SK-N-SH treated with all-trans-retinoic acid at 6 μM for 48 hours (cell line): ENCODE measurements around the gene CATSPERZ.

Experiments
- ATAC-seq: fragments of 200-7000 bp; cut with Tn5 transposase; 3 replicates; pipeline ENCODE4 v1.9.1; 2020; ENCODE audit warnings: mild to moderate bottlenecking, moderate library complexity
- ARNTL ChIP-seq: fragments of 450-650 bp; formaldehyde crosslinking; IDR thresholded peaks from 2 replicates; pipeline ENCODE4 v1.5.0; 2020; ENCODE audit warnings: low read depth, mild to moderate bottlenecking, moderate library complexity, borderline replicate concordance
- BACH2 ChIP-seq: fragments of 250-450 bp; sonication (Bioruptor Pico); IDR thresholded peaks from 2 replicates; pipeline ENCODE4 v1.9.0; 2021; ENCODE audit warnings: mild to moderate bottlenecking, borderline replicate concordance
- ESRRG ChIP-seq: fragments of 250-450 bp; sonication (Bioruptor Pico); IDR thresholded peaks from 2 replicates; pipeline ENCODE4 v1.6.1; 2021; ENCODE audit warnings: mild to moderate bottlenecking
- GLIS3 ChIP-seq: fragments of 250-450 bp; sonication (Bioruptor Pico); IDR thresholded peaks from 2 replicates; pipeline ENCODE4 v1.5.0; 2020; ENCODE audit warnings: mild to moderate bottlenecking, moderate library complexity
- ISL1 ChIP-seq: fragments of 250-450 bp; sonication (Bioruptor Pico); IDR thresholded peaks from 2 replicates; pipeline ENCODE4 v2.1.2; 2022; ENCODE audit warnings: mild to moderate bottlenecking, moderate library complexity
- OSR1 ChIP-seq: fragments of 250-450 bp; sonication (Bioruptor Pico); IDR thresholded peaks from 2 replicates; pipeline ENCODE4 v1.8.0; 2022; ENCODE audit warnings: moderate library complexity, mild to moderate bottlenecking, inconsistent platforms
- PPARA ChIP-seq: fragments of 250-450 bp; sonication (Bioruptor Pico); IDR thresholded peaks from 2 replicates; pipeline ENCODE4 v1.5.0; 2020; ENCODE audit warnings: mild to moderate bottlenecking, borderline replicate concordance
- RARB ChIP-seq: fragments of 250-450 bp; sonication (Bioruptor Pico); IDR thresholded peaks from 2 replicates; pipeline ENCODE4 v1.8.0; 2021; ENCODE audit warnings: mild to moderate bottlenecking, moderate library complexity
- SNAI2 ChIP-seq: fragments of 250-450 bp; sonication (Bioruptor Pico); IDR thresholded peaks from 2 replicates; pipeline ENCODE4 v1.5.0; 2020; ENCODE audit warnings: mild to moderate bottlenecking, moderate library complexity
- TCF4 ChIP-seq: fragments of 250-450 bp; sonication (Bioruptor Pico); IDR thresholded peaks from 2 replicates; pipeline ENCODE4 v1.8.0; 2021; ENCODE audit warnings: mild to moderate bottlenecking, moderate library complexity, borderline replicate concordance
- TOX ChIP-seq: fragments of 250-450 bp; sonication (Bioruptor Pico); IDR thresholded peaks from 2 replicates; pipeline ENCODE4 v1.8.0; 2021; ENCODE audit warnings: mild to moderate bottlenecking, moderate library complexity, borderline replicate concordance
- ZC3H10 ChIP-seq: fragments of 250-450 bp; sonication (Bioruptor Pico); IDR thresholded peaks from 2 replicates; pipeline ENCODE4 v1.5.1; 2021; ENCODE audit warnings: mild to moderate bottlenecking, moderate library complexity
- ZFP3 ChIP-seq: fragments of 250-450 bp; sonication (Bioruptor Pico); IDR thresholded peaks from 2 replicates; pipeline ENCODE4 v1.5.0; 2020; ENCODE audit warnings: mild to moderate bottlenecking, moderate library complexity
- ZFP30 ChIP-seq: fragments of 450-650 bp; formaldehyde crosslinking; IDR thresholded peaks from 2 replicates; pipeline ENCODE4 v1.5.0; 2022; ENCODE audit warnings: mild to moderate bottlenecking, moderate library complexity
- ZNF565 ChIP-seq: fragments of 450-650 bp; formaldehyde crosslinking; conservative IDR thresholded peaks from 2 replicates; pipeline ENCODE4 v1.5.0; 2020; ENCODE audit warnings: low read depth, mild to moderate bottlenecking, moderate library complexity
- ZNF70 ChIP-seq: fragments of 450-650 bp; formaldehyde crosslinking; IDR thresholded peaks from 2 replicates; pipeline ENCODE4 v1.5.0; 2020; ENCODE audit warnings: mild to moderate bottlenecking, moderate library complexity
- ZNF8 ChIP-seq: fragments of 450-650 bp; formaldehyde crosslinking; IDR thresholded peaks from 2 replicates; pipeline ENCODE4 v1.5.0; 2020; ENCODE audit warnings: mild to moderate bottlenecking, moderate library complexity
- TF ChIP-seq, protein P1 (sequence below): fragments of 250-450 bp; sonication (Bioruptor Pico); IDR thresholded peaks from 2 replicates; pipeline ENCODE4 v1.8.0; 2020; ENCODE audit warnings: mild to moderate bottlenecking, moderate library complexity, borderline replicate concordance
- TF ChIP-seq, protein P2 (sequence below): fragments of 250-450 bp; sonication (Bioruptor Pico); IDR thresholded peaks from 2 replicates; pipeline ENCODE4 v1.5.1; 2021; ENCODE audit warnings: mild to moderate bottlenecking, moderate library complexity
- TF ChIP-seq, protein P3 (sequence below): fragments of 250-450 bp; sonication (Bioruptor Pico); IDR thresholded peaks from 2 replicates; pipeline ENCODE4 v1.5.1; 2020; ENCODE audit warnings: low read depth, mild to moderate bottlenecking, moderate library complexity
- TF ChIP-seq, protein P4 (sequence below): fragments of 250-450 bp; sonication (Bioruptor Pico); IDR thresholded peaks from 2 replicates; pipeline ENCODE4 v1.8.0; 2021; ENCODE audit warnings: low read depth, mild to moderate bottlenecking, moderate library complexity, borderline replicate concordance
- TF ChIP-seq, protein P5 (sequence below): fragments of 250-450 bp; sonication (Bioruptor Pico); IDR thresholded peaks from 2 replicates; pipeline ENCODE4 v1.5.0; 2020; ENCODE audit warnings: mild to moderate bottlenecking, moderate library complexity

The CATSPERZ gene

DNA sequence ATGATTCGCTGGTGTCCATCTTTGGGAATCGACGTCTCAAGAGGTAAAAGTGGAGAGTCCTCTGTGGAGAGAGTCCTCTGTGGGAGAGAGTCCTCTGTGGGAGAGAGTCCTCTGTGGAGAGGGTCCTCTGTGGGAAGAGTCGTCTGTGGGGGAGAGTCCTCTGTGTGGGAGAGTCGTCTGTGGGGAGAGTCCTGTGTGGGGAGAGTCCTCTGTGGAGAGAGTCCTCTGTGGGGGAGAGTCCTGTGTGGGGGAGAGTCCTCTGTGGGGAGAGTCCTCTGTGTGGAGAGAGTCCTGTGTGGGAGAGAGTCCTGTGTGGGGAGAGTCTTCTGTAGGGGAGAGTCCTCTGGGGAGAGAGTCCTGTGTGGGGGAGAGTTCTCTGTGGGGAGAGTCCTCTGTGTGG lies 20.9 kb downstream of the CATSPERZ start:
- no peak for ATAC-seq

DNA sequence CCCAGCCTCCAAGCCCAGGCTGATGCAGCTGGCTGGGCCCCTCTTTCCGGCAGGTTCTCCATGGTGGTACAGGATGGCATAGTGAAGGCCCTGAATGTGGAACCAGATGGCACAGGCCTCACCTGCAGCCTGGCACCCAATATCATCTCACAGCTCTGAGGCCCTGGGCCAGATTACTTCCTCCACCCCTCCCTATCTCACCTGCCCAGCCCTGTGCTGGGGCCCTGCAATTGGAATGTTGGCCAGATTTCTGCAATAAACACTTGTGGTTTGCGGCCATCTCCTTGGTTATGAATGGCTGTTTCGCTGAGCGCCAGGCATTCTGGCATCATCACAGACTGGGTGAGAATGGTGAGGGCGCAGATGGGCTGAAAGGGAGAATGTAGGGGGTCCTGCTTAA lies 21.4 kb downstream of the CATSPERZ start:
- no peak for ATAC-seq
- TF ChIP-seq OSR1 (CRISPR knock-in tag) (no peak), RARB (CRISPR knock-in tag) (no peak), BACH2 (CRISPR knock-in tag) (no peak), GLIS3 (no peak), ZNF565 (CRISPR knock-in tag) (no peak), TOX (CRISPR knock-in tag) (no peak), ISL1 (CRISPR knock-in tag) (no peak), ZFP30 (CRISPR knock-in tag) (no peak), ZFP3 (no peak), ZNF70 (CRISPR knock-in tag) (no peak), ARNTL (CRISPR knock-in tag) (no peak)
- TF ChIP-seq, protein P1, sequence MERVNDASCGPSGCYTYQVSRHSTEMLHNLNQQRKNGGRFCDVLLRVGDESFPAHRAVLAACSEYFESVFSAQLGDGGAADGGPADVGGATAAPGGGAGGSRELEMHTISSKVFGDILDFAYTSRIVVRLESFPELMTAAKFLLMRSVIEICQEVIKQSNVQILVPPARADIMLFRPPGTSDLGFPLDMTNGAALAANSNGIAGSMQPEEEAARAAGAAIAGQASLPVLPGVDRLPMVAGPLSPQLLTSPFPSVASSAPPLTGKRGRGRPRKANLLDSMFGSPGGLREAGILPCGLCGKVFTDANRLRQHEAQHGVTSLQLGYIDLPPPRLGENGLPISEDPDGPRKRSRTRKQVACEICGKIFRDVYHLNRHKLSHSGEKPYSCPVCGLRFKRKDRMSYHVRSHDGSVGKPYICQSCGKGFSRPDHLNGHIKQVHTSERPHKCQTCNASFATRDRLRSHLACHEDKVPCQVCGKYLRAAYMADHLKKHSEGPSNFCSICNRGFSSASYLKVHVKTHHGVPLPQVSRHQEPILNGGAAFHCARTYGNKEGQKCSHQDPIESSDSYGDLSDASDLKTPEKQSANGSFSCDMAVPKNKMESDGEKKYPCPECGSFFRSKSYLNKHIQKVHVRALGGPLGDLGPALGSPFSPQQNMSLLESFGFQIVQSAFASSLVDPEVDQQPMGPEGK (CRISPR knock-in tag), result no peak
- TF ChIP-seq, protein P2, sequence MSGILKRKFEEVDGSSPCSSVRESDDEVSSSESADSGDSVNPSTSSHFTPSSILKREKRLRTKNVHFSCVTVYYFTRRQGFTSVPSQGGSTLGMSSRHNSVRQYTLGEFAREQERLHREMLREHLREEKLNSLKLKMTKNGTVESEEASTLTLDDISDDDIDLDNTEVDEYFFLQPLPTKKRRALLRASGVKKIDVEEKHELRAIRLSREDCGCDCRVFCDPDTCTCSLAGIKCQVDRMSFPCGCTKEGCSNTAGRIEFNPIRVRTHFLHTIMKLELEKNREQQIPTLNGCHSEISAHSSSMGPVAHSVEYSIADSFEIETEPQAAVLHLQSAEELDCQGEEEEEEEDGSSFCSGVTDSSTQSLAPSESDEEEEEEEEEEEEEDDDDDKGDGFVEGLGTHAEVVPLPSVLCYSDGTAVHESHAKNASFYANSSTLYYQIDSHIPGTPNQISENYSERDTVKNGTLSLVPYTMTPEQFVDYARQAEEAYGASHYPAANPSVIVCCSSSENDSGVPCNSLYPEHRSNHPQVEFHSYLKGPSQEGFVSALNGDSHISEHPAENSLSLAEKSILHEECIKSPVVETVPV (CRISPR knock-in tag), result no peak
- TF ChIP-seq, protein P3, sequence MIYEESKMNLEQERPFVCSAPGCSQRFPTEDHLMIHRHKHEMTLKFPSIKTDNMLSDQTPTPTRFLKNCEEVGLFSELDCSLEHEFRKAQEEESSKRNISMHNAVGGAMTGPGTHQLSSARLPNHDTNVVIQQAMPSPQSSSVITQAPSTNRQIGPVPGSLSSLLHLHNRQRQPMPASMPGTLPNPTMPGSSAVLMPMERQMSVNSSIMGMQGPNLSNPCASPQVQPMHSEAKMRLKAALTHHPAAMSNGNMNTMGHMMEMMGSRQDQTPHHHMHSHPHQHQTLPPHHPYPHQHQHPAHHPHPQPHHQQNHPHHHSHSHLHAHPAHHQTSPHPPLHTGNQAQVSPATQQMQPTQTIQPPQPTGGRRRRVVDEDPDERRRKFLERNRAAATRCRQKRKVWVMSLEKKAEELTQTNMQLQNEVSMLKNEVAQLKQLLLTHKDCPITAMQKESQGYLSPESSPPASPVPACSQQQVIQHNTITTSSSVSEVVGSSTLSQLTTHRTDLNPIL (CRISPR knock-in tag), result no peak

More for the DNA sequence above, 20.9 kb downstream of the CATSPERZ start:
- no peak for TF ChIP-seq ZNF565 (CRISPR knock-in tag)
- no peak for TF ChIP-seq OSR1 (CRISPR knock-in tag)
- TF ChIP-seq ZNF8 (CRISPR knock-in tag), result no peak
- no peak for TF ChIP-seq ISL1 (CRISPR knock-in tag)
- TF ChIP-seq, protein P4, sequence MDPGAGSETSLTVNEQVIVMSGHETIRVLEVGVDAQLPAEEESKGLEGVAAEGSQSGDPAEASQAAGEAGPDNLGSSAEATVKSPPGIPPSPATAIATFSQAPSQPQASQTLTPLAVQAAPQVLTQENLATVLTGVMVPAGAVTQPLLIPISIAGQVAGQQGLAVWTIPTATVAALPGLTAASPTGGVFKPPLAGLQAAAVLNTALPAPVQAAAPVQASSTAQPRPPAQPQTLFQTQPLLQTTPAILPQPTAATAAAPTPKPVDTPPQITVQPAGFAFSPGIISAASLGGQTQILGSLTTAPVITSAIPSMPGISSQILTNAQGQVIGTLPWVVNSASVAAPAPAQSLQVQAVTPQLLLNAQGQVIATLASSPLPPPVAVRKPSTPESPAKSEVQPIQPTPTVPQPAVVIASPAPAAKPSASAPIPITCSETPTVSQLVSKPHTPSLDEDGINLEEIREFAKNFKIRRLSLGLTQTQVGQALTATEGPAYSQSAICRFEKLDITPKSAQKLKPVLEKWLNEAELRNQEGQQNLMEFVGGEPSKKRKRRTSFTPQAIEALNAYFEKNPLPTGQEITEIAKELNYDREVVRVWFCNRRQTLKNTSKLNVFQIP (CRISPR knock-in tag), result no peak
- no peak for TF ChIP-seq ZNF70 (CRISPR knock-in tag)
- no peak for TF ChIP-seq BACH2 (CRISPR knock-in tag)
- TF ChIP-seq SNAI2 (CRISPR knock-in tag), result no peak
- no peak for TF ChIP-seq ESRRG (CRISPR knock-in tag)
- no peak for TF ChIP-seq GLIS3
- TF ChIP-seq, protein P5, sequence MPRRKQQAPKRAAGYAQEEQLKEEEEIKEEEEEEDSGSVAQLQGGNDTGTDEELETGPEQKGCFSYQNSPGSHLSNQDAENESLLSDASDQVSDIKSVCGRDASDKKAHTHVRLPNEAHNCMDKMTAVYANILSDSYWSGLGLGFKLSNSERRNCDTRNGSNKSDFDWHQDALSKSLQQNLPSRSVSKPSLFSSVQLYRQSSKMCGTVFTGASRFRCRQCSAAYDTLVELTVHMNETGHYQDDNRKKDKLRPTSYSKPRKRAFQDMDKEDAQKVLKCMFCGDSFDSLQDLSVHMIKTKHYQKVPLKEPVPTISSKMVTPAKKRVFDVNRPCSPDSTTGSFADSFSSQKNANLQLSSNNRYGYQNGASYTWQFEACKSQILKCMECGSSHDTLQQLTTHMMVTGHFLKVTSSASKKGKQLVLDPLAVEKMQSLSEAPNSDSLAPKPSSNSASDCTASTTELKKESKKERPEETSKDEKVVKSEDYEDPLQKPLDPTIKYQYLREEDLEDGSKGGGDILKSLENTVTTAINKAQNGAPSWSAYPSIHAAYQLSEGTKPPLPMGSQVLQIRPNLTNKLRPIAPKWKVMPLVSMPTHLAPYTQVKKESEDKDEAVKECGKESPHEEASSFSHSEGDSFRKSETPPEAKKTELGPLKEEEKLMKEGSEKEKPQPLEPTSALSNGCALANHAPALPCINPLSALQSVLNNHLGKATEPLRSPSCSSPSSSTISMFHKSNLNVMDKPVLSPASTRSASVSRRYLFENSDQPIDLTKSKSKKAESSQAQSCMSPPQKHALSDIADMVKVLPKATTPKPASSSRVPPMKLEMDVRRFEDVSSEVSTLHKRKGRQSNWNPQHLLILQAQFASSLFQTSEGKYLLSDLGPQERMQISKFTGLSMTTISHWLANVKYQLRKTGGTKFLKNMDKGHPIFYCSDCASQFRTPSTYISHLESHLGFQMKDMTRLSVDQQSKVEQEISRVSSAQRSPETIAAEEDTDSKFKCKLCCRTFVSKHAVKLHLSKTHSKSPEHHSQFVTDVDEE (CRISPR knock-in tag), result no peak
- TF ChIP-seq, protein P1 (CRISPR knock-in tag), result no peak
- TF ChIP-seq TCF4 (CRISPR knock-in tag), result no peak
- TF ChIP-seq, protein P2 (CRISPR knock-in tag), result no peak
- TF ChIP-seq PPARA (CRISPR knock-in tag), result no peak
- TF ChIP-seq RARB (CRISPR knock-in tag), result no peak
- TF ChIP-seq, protein P3 (CRISPR knock-in tag), result no peak
- no peak for TF ChIP-seq ZC3H10 (CRISPR knock-in tag)
- no peak for TF ChIP-seq TOX (CRISPR knock-in tag)
